Raji (cell line): ENCODE measurements around the gene RPS15.

Experiments
- POLR2A ChIP-seq: IDR thresholded peaks from 2 replicates; pipeline ENCODE4 v1.6.1; 2011; ENCODE audit warnings: low read depth, low read length, control low read depth; ENCODE audit not compliant: insufficient read depth

Gene RPS15

DNA sequence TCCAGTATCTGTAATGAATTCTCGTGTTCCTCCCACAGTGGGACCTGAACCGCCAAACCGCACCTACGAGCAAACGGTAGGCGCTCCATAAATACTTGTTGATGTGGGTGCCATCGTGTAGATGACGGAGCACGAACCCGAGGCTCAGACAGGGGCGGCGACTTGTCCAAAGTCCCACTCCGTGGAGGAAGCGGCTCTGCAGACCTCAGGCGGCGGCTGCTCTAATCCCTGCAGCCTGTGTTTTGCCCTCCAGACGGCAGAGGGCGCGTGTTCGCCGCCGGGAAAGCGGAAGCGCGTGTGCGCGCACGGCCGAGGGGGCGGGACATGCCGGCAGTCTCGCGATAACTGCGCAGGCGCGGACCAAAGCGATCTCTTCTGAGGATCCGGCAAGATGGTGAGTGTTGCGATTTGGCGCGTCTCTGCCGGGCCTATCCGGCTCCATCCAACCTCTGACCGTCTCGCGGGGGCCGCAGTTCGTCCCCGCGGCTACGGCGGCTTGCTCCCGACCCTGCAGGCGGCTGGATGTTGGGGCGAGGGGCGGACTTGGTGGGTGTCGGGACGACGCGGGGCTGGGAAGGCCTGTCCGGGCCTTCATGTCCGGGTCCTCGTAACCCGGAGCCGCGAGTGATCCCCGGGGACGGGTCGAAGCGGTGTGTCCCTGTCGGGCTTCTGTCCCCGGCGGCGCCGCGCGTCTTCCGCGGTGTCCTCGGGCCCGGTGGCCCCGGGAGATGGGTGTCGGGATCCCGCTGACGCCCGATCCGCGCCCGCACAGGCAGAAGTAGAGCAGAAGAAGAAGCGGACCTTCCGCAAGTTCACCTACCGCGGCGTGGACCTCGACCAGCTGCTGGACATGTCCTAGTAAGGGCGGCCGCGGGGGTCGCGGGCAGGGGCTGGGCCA lies at the start of gene RPS15:
Gene RPS15 (plus strand): TSS at position 362 of the 898 bp plus-strand sequence. CDS start 30 bp downstream, at position 392.
- peak; percentile 100 for TF ChIP-seq POLR2A

DNA sequence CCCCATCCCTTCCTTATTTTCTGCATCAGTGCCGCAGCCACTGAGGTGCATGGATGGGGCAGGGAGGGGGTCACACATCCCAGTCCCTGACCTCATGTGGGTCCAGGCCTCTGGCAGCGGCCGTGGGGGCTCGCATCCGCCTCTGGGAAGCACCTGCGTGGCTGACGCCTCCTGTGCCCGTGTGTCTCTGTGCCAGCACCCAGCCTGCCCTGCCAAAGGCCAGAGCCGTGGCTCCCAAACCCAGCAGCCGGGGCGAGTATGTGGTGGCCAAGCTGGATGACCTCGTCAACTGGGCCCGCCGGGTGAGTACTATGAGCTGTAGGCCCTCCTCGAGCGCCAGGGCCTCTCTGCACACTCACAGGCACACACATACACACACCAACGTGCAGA lies 49.6 kb upstream of the RPS15 start:
- TF ChIP-seq POLR2A: no peak

DNA sequence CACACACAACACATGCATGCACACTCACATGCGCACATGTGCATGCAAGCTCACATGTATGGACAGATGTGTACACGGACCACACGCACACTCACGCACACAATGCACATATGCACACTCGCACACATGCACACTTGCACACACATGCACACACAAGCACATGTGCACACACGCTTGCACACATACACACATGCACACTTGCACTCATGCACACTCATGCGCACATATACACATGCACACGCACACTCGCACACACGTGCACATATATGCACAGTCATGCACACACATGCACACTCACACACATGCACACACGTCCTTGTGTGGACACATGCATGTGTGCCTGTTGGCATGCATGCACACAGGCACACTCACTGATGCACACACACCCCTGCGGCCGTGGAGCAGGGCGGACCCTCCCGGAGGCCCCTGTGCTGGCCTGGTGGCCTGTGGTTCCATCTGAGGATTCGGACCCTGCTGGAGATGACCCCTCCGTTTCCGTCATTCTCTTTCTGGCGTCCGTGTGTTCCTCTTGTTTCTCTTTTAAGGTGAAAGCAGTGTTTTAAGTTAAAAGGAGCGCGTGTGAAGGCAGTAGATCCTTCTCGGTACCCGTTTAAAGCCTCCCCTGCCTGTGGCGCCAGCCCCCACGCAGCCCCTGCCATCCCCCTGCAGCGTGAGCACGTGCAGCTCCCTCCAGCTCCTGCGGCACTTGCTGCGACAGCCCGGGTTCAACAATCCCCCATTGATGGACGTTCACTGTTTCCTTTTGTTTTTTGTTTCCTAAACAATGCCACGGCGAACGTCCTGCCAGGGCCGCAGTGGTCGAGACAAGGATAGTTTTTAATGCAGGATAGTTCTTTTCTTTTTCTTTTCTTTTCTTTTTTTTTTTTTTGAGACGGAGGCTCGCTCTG lies 48.9 kb upstream of the RPS15 start:
- no peak for TF ChIP-seq POLR2A

DNA sequence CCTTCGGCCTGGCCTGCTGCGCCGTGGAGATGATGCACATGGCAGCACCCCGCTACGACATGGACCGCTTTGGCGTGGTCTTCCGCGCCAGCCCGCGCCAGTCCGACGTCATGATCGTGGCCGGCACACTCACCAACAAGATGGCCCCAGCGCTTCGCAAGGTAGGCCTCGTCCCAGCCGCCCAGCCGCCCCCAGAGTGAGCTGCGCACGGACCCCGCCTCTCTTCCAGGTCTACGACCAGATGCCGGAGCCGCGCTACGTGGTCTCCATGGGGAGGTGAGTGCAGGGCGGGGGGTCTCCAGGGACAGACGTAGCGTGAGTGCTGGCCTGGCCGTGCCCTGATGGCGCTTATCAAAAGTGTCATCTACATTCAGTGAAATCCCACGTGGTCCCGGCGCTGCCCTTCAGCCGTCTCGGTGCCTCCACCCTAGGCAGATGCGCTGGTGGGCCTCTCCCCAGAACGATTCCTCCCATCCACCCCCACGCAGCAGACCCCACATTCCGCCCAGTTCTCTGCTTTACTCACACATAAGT lies 47.2 kb upstream of the RPS15 start:
- TF ChIP-seq POLR2A: no peak

DNA sequence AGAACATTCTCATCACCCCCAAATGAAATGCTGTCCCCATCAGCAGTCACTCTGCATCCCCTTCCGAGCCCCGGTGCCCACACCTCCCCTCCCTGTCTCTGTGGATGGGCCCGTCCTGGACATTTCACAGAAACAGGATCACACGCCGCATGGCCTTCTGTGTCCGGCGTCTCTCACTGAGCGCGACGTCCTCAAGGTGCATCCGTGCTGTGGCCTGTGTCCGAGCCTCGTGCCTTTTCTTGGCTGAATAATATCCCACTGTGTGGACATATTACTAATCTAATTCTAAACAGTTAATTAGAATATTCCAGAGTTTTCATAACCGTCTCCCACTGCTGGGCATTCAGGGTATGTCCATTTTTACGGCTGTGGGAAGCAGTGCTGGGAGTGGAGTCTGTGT lies 45.8 kb upstream of the RPS15 start:
- no peak for TF ChIP-seq POLR2A

DNA sequence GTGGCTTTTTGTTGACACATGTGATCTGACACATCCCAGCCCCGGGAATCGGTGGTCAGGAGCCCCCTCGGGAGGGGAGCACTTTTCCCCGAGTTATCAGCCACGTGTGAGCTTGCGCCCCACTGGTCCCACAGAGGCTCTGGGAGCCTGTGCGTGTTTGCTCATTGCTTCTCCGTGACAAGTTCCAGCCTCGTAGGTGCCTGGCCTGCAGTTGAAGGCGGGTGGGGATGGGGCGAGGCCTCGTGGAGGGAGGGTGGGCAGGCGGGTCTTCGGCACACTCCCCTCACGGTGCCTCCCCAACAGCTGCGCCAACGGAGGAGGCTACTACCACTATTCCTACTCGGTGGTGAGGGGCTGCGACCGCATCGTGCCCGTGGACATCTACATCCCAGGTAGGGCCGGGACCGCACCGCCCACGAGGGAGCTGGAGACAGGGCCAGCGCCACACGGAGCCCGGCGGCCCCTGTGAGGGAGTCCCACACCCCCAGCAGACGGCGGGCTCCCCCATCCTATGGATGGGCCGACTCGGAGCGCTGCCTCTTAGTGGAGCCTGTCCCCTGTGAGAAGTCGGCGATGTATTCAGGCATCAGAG lies 45.2 kb upstream of the RPS15 start:
- TF ChIP-seq POLR2A: no peak

DNA sequence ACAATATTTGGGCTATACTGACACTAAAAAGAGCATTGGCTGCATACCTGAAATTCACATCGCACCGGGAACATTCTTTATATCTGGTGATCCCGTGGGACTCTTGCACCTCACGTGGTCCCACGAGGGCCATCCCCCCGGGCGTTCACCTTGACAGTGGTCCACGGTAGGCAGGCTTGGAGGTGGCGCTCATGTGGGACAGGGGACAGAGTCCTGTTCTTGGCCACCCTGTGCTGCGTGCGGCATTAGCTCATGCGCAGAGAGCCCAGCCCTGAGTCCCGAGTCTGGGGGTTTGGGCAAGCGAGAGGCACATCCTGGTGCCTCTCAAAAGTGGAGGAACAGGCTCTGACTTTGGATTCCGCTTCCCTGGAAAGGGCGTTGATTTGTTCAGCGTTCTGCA lies 44.4 kb upstream of the RPS15 start:
- TF ChIP-seq POLR2A: no peak

DNA sequence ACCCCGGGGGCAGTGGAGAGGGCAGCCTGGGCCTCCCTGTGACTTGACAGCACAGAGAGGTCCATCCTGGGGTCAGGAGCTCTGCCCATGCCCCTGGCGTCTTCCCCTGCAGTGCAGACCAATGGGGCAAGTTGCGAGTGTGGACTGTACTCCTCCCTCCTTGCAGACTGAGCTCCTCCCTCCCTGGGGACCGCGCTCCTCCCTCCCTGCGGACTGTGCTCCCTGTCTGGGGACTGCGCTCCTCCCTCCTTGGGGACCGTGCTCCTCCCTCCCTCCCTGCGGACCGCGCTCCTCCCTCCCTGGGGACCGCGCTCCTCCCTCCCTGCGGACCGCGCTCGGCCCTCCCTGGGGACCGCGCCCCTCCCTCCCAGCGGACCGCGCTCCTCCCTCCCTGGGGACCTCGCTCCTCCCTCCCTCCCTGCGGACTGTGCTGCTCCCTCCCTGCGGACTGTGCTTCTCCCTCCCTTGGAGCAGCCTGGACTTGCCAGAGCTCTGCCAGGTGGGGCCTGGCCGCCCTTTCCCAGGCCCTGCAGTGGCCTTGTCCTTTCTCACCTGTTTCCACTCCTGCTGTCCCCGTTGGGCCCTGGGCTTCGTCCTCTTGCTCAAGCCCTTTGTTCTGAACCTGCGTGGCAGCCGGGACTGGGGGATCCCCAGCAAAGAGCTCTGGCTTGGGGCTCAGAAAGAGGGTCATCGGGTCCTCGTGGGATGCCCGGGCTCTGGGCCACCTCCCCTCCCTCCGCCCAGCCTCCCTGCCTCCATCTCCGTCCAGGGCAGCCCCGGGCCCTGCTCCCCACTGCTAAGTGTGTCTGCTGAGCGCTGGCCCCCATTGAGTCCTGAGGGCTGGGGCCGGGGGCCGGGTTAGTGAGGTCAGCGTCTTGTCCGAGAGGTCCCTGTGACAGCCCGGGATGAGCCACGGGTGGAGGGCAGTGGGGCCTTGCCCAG lies 43.7 kb upstream of the RPS15 start:
- no peak for TF ChIP-seq POLR2A

DNA sequence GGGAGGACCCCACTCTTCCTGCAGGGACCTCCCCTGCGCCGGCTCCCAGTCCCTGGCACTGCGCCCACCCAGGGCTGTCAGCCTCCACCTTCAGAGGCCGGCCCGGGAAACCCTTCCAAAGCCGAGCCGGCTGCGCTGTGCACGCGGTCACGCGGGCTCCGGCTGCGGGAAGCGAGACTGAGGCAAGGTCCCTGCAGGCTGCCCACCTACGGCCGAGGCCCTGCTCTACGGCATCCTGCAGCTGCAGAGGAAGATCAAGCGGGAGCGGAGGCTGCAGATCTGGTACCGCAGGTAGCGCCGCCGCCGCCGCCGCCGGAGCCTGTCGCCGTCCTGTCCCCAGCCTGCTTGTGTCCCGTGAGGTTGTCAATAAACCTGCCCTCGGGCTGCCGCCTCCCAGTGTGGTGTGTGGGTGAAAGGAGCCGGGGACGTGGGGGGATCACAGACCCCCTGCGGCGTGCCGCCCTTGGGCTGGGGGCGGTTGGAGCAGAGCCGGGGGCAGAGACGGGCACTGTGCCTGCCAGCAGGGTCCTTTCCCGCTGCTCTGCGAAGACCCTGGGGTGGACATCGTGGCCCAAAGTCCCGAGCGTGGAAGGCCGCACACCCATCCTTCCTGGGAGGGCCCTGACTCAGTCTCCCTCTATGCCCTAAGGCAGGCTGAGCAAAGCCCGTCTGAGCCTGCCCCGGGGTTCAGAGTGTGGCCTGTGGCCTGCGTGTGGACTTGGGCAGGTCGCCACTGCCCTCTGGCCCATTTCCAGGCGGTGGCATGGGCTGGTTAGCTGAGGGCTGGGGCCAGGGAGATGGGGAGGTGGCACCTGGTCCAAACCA lies 42.8 kb upstream of the RPS15 start:
- TF ChIP-seq POLR2A: no peak

DNA sequence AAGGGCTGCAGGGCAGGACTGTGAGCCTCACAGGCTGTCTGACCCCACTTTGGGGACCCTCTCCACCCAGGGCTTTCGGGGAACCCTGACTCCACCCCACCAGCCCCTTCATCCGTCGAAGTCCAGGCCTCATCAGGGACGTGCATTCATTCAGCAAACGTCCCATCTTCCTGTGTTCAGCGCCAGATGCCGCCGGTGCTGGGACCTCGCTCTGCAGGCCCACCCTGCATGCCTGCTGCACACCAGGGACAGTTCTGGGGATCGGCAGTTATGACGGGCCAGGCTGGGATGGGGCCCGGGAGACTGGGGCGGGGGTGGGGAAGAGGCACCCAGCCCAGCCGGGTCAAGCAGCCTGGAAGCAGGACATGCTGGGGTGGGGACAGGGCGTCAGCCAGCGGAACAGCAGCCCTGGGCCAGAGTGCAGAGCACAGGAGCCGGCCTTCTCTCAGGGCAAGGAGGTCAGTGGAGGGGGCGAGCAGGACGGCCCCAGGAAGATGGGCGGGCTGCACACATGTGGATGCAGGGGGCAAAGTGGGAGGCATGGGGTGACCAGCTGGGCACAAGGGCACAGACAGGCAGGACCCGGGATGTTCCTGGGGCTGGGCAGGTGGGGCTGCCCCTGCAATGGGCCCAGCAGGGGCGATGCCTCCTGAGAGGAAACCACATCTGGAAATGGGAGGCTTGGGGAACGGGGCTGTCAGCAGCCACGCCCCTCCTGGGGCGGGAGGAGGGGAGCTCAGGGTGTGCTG lies 42.0 kb upstream of the RPS15 start:
- TF ChIP-seq POLR2A: no peak

DNA sequence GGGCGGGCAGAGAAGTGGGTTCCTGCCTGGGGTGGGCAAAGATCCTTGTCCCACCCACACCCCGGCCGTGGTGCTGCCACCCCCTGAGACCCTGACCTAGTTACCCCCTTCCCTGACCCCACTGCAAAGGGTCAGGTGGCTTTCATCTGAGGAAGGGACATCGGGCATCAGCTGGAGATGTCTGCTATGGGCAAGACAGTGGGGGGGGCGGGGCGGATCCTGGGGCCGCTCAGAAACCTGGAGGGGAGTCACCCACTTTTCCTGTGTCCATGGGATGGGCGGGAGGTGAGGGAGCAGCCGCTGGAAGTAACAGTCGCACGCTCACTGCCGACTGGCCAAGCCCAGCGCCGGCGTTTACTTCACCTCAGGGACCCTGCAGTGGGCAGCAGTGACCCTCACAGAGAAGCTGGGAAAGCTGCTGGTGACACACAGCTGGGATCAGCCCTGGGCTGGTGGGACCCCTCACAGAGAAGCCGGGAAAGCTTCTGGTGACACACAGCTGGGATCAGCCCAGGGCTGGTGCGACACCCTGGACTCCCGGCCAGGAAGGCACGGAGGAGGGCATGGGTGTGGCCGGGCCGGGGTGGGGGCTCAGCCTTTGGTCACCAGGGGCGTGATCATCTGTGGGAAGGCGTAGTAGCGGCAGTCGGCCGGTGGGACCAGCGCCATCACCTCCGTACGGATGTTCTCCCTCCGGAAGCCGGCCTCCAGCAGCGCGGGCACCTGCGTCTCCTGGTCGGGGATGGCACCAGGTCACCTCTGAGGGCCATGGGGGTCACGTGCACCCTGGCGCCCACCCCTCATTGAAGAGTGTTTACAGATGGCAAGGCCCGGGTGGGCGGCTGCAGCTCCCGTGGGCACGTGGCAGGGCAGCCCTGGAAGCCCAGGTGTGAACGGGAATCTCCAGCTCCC lies 41.2 kb upstream of the RPS15 start:
- TF ChIP-seq POLR2A: no peak

DNA sequence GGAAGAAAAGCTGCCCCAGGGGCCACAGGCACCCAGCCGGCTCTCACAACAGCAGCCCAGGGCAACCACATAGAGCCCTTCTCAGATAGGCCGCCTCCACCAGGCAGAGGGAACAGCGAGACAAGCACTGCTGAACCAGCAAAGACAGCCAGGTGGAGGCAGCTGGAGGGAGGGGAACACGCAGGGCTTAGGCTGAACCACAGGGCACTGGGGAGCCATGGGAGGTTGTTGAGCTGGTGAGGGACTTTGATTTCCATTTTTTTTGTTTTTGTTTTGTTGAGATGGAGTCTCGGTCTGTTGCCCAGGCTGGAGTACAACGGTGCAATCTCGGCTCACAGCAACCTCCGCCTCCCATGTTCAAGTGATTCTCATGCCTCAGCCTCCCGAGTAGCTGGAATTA lies 40.4 kb upstream of the RPS15 start:
- no peak for TF ChIP-seq POLR2A
